GM12873 (cell line): Measurements from ENCODE around the gene FTL.

Source experiments
- CTCF ChIP-seq: IDR thresholded peaks from 2 replicates; pipeline ENCODE4 v1.5.1; 2012; ENCODE audit warnings: low read depth, mild to moderate bottlenecking, moderate library complexity, low read length, control low read depth; ENCODE audit not compliant: insufficient read depth; ENCODE audit errors: missing control alignments

FTL gene

GRCh38 chr19:48925240-48925843 lies 39.8 kb upstream of the FTL start:
- TF ChIP-seq CTCF = no peak

DNA sequence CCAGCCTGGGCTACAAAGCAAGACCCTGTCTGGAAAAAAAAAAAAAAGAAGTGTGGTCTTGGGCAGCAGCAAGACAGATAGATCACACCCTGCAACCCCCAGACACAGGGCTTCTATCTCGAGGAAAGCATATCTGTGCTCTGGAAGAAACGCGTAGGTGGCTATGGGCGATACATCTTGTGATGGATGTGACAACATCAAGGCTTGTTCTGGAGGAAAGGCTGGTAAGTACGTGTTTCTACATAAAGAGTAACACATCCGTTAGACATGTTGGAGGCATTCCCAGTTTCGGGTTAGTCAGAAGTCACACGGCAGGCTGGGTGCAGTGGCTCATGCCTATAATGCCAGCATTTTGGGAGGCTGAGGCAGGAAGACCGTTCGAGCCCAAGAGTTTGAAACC lies 38.2 kb upstream of the FTL start:
- TF ChIP-seq CTCF = no peak

DNA sequence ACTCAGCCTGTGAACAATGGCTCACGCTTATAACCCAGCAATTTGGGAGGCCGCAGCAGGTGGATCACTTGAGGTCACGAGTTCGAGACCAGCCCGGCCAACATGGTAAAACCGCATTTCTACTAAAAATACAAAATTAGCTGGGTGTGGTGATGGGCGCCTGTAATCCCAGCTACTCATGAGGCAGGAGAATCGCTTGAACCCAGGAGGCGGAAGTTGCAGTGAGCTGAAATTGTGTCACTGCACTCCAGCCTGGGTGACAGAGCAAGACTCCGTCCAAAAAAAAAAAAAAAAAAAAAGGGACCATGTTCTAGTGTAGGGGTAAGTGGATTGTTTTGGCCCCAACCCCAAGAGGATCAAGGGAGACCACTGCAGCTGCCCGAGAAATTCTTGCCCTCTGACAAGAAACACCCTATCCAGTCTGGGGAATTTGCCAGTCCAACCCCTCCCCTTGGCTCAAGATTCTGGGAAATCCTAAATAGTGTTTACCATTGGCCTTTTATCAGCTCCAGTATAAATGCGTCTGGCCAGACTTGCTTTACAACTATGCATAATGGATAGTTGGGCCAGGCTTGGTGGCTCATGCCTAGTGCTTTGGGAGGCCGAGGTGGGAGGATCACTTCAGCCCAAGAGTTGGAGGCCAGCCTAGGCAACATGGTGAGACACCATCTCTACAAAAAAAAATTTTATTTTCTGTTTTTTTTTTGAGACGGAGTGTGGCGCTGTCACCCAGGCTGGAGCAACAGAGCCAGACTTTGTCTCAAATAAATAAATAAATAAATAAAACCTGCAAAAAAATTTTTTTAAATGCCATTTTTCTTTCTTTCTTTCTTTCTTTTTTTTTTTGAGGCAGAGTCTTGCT lies 36.7 kb upstream of the FTL start:
- no peak for TF ChIP-seq CTCF

DNA sequence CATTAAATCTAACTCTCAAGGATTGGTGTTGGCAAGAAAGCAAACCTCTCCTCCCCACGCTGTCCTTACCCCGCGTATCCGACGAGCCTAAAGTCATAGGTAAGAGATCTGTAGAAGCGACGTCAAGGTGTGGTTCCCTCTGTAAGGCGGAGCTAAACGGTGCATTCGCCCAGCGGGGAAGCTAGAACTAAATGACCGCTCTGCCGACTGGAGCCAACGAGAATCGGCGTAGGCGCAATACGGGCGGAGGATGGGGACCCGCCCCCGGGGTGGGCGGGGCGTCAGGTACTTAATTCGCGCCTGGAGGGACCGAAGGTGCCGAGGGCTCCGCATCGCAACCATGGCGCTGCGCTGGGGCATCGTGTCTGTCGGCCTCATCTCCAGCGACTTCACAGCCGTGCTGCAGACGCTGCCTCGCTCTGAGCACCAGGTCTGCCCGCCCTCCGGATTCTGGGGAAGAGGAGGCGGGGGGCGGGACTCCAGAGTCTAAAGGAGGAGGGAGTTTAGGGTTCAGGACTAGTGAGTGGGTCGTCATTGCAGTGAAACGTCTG lies 31.7 kb upstream of the FTL start, which contains the start of gene DHDH:
Gene DHDH (plus strand): TSS at position 318 of the 551 bp plus-strand sequence. CDS start 23 bp downstream, at position 341.
- no peak for TF ChIP-seq CTCF

- no peak for TF ChIP-seq CTCF
Measured at GRCh38 chr19:48934837-48935236, 30.3 kb upstream of the FTL start.

- no peak for TF ChIP-seq CTCF
Measured at GRCh38 chr19:48935864-48936263, 29.2 kb upstream of the FTL start.

- TF ChIP-seq CTCF = no peak
Measured at GRCh38 chr19:48938256-48938655, 26.9 kb upstream of the FTL start.
